ENCODE data around the gene FIBP. TPM values are rescaled to one million over a fixed set of nuclear protein-coding genes. Genes with fewer than 3 reads are reported as not detected.

FIBP gene
- total RNA-seq, 4 donors from 2014 or later: 53.6 to 73.2 (median 63.7) TPM

- no peaks in the 10 kb centered on the region for H3K4me1 ChIP-seq
- TF ChIP-seq POLR2A (IDR thresholded peaks at IDR 0.05) (no peak), EP300 (IDR thresholded peaks at IDR 0.05) (no peak)
- TF ChIP-seq, protein P1, sequence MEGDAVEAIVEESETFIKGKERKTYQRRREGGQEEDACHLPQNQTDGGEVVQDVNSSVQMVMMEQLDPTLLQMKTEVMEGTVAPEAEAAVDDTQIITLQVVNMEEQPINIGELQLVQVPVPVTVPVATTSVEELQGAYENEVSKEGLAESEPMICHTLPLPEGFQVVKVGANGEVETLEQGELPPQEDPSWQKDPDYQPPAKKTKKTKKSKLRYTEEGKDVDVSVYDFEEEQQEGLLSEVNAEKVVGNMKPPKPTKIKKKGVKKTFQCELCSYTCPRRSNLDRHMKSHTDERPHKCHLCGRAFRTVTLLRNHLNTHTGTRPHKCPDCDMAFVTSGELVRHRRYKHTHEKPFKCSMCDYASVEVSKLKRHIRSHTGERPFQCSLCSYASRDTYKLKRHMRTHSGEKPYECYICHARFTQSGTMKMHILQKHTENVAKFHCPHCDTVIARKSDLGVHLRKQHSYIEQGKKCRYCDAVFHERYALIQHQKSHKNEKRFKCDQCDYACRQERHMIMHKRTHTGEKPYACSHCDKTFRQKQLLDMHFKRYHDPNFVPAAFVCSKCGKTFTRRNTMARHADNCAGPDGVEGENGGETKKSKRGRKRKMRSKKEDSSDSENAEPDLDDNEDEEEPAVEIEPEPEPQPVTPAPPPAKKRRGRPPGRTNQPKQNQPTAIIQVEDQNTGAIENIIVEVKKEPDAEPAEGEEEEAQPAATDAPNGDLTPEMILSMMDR (IDR thresholded peaks at IDR 0.05): no peak
- WGBS, 2 donors: 84 to 88% methylated on average over 10 of the region's 10 CpGs
- no peak for DNase-seq (ENCODE audit: low spot score in 2 of 2)
- H3K36me3 ChIP-seq: no peaks in the 10 kb centered on the region
- no peak overlapping the region for H3K4me3 ChIP-seq
- H3K9me3 ChIP-seq: no peaks in the 10 kb centered on the region
- H3K27me3 ChIP-seq: no peaks in the 10 kb centered on the region
- H3K27ac ChIP-seq: no peak overlapping the region
Measured at GRCh38 chr11:65844231-65844872, 43.9 kb downstream of the FIBP start.

- Histone ChIP-seq H3K36me3 (no peaks in the 10 kb centered on the region), H3K27ac (no peak overlapping the region), H3K27me3 (no peaks in the 10 kb centered on the region), H3K9me3 (no peaks in the 10 kb centered on the region), H3K4me1 (no peaks in the 10 kb centered on the region), H3K4me3 (no peak overlapping the region)
- no peak for DNase-seq (ENCODE audit: low spot score in 2 of 2)
- WGBS, 2 donors: 89 to 91% methylated on average over 3 of the region's 3 CpGs
- TF ChIP-seq EP300 (IDR thresholded peaks at IDR 0.05) (no peak), POLR2A (IDR thresholded peaks at IDR 0.05) (no peak)
- TF ChIP-seq, protein P1 (IDR thresholded peaks at IDR 0.05): no peak
Measured at GRCh38 chr11:65843811-65844210, 44.5 kb downstream of the FIBP start.

GRCh38 chr11:65842144-65842543 lies 46.1 kb downstream of the FIBP start:
- TF ChIP-seq EP300 (IDR thresholded peaks at IDR 0.05): no peak
- no peak for TF ChIP-seq POLR2A (IDR thresholded peaks at IDR 0.05)
- TF ChIP-seq, protein P1 (IDR thresholded peaks at IDR 0.05): no peak
- H3K4me3 ChIP-seq: no peak overlapping the region

GRCh38 chr11:65834202-65834601 lies 54.1 kb downstream of the FIBP start:
- Histone ChIP-seq H3K4me1 (peaks cover 0 to 19% (median 7%) of the 10 kb centered on the region in 4 donors), H3K36me3 (no peaks in the 10 kb centered on the region), H3K27ac (peak overlapping the region in 1 of 4 donors; percentile 55), H3K27me3 (no peaks in the 10 kb centered on the region), H3K9me3 (no peaks in the 10 kb centered on the region), H3K4me3 (peak overlapping the region; percentile 59 to 78 (median 66))
- 34 to 38% methylated on average over 6 of the region's 6 CpGs for WGBS, 2 donors
- DNase-seq (ENCODE audit: low spot score in 2 of 2): no peak
- TF ChIP-seq, protein P1 (IDR thresholded peaks at IDR 0.05): no peak
- TF ChIP-seq POLR2A (IDR thresholded peaks at IDR 0.05) (no peak), EP300 (IDR thresholded peaks at IDR 0.05) (no peak)

More at GRCh38 chr11:65842144-65842543, 46.1 kb downstream of the FIBP start:
- H3K27ac ChIP-seq: no peak overlapping the region
- H3K4me1 ChIP-seq: no peaks in the 10 kb centered on the region
- 93 to 95% methylated on average over 4 of the region's 4 CpGs for WGBS, 2 donors
- no peaks in the 10 kb centered on the region for H3K27me3 ChIP-seq
- no peaks in the 10 kb centered on the region for H3K36me3 ChIP-seq
- H3K9me3 ChIP-seq: no peaks in the 10 kb centered on the region
- DNase-seq (ENCODE audit: low spot score in 2 of 2): no peak

Other genes with a start within 250 kb of the FIBP start
- gene RELA, start 225.6 kb downstream of the FIBP start, total RNA-seq: 10 to 100 TPM; 44.6 to 70.8 (median 51.7) TPM
- gene KAT5, start 176.2 kb downstream of the FIBP start, total RNA-seq: 100 to 1,000 TPM in 1 of 4 donors, 10 to 100 TPM in 3; 68.1 to 118 (median 92.3) TPM
- gene RNASEH2C, start 167.7 kb downstream of the FIBP start, total RNA-seq: 100 to 1,000 TPM; 142 to 197 (median 152) TPM
- 10 to 100 TPM; 12.7 to 27.5 (median 18.8) TPM for gene AP5B1, start 107.5 kb downstream of the FIBP start, total RNA-seq
- gene OVOL1, start 101.4 kb downstream of the FIBP start, total RNA-seq: not detected
- gene SNX32, start 54.5 kb downstream of the FIBP start, total RNA-seq: 1 to 10 TPM in 2 of 4 donors, under 1 TPM in 1, not detected in 1; 0.78 to 2.5 (median 1.5) TPM
- gene CFL1, start 30.3 kb downstream of the FIBP start, total RNA-seq: 100 to 1,000 TPM; 461 to 881 (median 580) TPM
- 10 to 100 TPM; 54.0 to 83.1 (median 68.3) TPM for gene MUS81, start 28.0 kb downstream of the FIBP start, total RNA-seq
- 10 to 100 TPM; 59.2 to 92.7 (median 82.0) TPM for gene EFEMP2, start 15.7 kb downstream of the FIBP start, total RNA-seq
- 1 to 10 TPM in 2 of 4 donors, not detected in 2; 1.5 to 3.1 TPM for gene CTSW, start 8.6 kb downstream of the FIBP start, total RNA-seq
- gene CCDC85B, start 2.2 kb upstream of the FIBP start, total RNA-seq: 100 to 1,000 TPM in 2 of 4 donors, 10 to 100 TPM in 2; 73.0 to 108 (median 89.4) TPM
- gene FOSL1, start 11.9 kb upstream of the FIBP start, total RNA-seq: 1 to 10 TPM in 3 of 4 donors, not detected in 1; 1.3 to 3.3 (median 1.4) TPM
- gene C11orf68, start 30.6 kb upstream of the FIBP start, total RNA-seq: 10 to 100 TPM; 14.7 to 30.4 (median 21.7) TPM
- 100 to 1,000 TPM in 2 of 4 donors, 10 to 100 TPM in 2; 64.5 to 134 (median 93.3) TPM for gene DRAP1, start 31.0 kb upstream of the FIBP start, total RNA-seq
- not detected for gene TSGA10IP, start 57.0 kb upstream of the FIBP start, total RNA-seq
- 10 to 100 TPM; 49.6 to 73.7 (median 62.3) TPM for gene SART1, start 73.3 kb upstream of the FIBP start, total RNA-seq
- 10 to 100 TPM; 27.0 to 40.6 (median 29.5) TPM for gene EIF1AD, start 113.7 kb upstream of the FIBP start, total RNA-seq
- gene BANF1, start 114.0 kb upstream of the FIBP start, total RNA-seq: 10 to 100 TPM; 23.9 to 68.9 (median 51.0) TPM
- gene CST6, start 123.5 kb upstream of the FIBP start, total RNA-seq: 1 to 10 TPM in 1 of 4 donors, not detected in 3; 1.2 TPM
- gene CATSPER1, start 138.0 kb upstream of the FIBP start, total RNA-seq: under 1 TPM in 1 of 4 donors, not detected in 3; 0.87 TPM
- gene GAL3ST3, start 160.7 kb upstream of the FIBP start, total RNA-seq: not detected
- 100 to 1,000 TPM; 148 to 216 (median 156) TPM for gene SF3B2, start 163.9 kb upstream of the FIBP start, total RNA-seq
- gene PACS1, start 181.8 kb upstream of the FIBP start, total RNA-seq: 10 to 100 TPM; 32.0 to 62.7 (median 51.8) TPM